ENCODE data around the gene SART3. TPM values are rescaled to one million over a fixed set of nuclear protein-coding genes. Genes with fewer than 3 reads are reported as not detected.

The SART3 gene
- total and polyA plus RNA-seq, 9 donors = 27.9 to 55.3 (median 46.8) TPM

DNA sequence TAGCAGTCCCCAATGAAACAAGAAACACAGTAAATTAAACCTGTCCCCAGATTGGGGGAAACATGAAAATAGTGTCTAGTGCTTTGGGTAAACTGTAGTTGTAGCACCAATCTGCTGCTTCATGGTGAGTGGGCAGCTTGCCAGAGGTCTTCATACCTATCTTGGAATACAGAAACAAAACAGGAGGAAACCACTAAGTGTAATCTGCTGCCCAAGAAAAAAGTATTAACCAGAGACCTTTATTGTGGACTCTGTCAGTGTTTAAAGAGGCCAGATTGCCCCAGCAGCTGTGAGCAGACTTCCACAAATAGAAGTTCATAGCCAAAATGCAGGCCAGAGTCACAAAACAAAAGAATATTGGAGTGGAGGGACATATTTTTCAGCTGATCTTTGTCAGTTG is 3.8 kb upstream of the SART3 start:
- Histone ChIP-seq H3K4me1 (ENCODE audit: insufficient read depth) (peaks cover 2% of the 10 kb centered on the region), H3K27ac (no peak overlapping the region), H3K27me3 (no peaks in the 10 kb centered on the region), H3K36me3 (no peaks in the 10 kb centered on the region), H3K9me3 (no peaks in the 10 kb centered on the region), H3K4me3 (no peak overlapping the region)
- no peak for TF ChIP-seq POLR2A (IDR thresholded peaks at IDR 0.05)
- TF ChIP-seq, protein P1, sequence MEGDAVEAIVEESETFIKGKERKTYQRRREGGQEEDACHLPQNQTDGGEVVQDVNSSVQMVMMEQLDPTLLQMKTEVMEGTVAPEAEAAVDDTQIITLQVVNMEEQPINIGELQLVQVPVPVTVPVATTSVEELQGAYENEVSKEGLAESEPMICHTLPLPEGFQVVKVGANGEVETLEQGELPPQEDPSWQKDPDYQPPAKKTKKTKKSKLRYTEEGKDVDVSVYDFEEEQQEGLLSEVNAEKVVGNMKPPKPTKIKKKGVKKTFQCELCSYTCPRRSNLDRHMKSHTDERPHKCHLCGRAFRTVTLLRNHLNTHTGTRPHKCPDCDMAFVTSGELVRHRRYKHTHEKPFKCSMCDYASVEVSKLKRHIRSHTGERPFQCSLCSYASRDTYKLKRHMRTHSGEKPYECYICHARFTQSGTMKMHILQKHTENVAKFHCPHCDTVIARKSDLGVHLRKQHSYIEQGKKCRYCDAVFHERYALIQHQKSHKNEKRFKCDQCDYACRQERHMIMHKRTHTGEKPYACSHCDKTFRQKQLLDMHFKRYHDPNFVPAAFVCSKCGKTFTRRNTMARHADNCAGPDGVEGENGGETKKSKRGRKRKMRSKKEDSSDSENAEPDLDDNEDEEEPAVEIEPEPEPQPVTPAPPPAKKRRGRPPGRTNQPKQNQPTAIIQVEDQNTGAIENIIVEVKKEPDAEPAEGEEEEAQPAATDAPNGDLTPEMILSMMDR (IDR thresholded peaks at IDR 0.05) = no peak
- TF ChIP-seq EP300 (IDR thresholded peaks at IDR 0.05) = no peak
- DNase-seq = no peak
- intact Hi-C loops (cut with DNase I) = loop anchor here (2.0 to 10.0 kb wide), 8 partner anchors 52 to 533 kb away; partner anchors contain the start of genes UNG (in 2 of the 4) and ALKBH2 (in 1 of the 4)

DNA sequence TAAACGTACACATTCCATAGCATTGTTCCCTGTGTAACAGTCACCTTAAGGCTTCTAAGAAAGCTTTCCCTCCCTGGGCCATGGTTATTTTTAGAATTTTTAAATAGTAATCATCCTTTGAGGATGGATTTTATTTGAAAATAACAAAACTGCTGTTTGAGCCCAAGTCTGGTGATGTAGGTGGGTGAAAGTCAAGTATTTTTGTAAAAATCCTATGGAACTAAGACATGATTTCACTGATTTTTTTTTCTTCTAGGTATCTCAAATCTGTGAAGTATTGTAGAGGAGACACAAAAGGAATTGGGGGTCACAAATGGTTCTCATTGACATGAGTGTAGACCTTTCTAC is 2.8 kb upstream of the SART3 start:
- Histone ChIP-seq H3K27me3 (no peaks in the 10 kb centered on the region), H3K9me3 (no peaks in the 10 kb centered on the region), H3K4me1 (ENCODE audit: insufficient read depth) (peaks cover 6% of the 10 kb centered on the region), H3K36me3 (no peaks in the 10 kb centered on the region), H3K4me3 (peak overlapping the region; percentile 96), H3K27ac (peak overlapping the region in 1 of 2 donors; percentile 10)
- no peak for TF ChIP-seq EP300 (IDR thresholded peaks at IDR 0.05)
- no peak for DNase-seq
- 5 to 8% (median 6%) methylated on average over 1 of the region's 1 CpG for WGBS, 3 donors
- intact Hi-C loops (cut with DNase I) = loop anchor here (2.0 to 10.0 kb wide), 9 partner anchors 53 to 534 kb away; partner anchors contain the start of genes UNG (in 2 of the 4) and ALKBH2 (in 1 of the 4)

DNA sequence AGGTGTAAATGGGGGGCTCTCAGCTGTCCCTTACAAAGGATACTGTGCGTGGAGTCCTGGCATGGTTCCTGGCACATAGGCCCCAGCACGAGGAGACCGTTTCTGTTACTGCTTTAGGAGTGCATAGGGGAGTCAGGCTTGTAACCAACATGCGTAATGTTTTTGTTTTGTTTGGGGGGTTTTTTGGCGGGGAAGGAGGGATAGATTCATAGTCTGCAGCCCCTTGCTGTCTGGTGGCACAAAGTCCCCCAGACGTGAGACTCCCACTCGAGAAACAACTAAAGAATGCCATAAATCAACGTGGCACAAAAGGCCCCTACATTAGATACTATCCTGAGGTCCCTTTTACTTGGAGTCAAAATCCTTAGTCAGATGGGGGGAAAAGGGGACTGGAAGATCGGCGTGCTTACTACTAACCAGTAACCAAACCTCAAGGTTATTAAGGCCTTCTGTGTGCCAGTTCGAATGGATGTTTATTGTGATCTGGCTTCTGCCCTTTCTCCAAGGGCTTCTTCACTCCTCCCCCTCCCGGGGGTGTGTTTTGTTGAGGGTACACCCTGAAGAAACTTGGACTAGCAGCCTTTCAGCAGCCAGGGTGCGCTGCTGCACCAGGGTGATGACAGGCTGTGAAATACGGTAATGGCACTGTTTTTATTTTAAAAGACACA is 2.3 kb upstream of the SART3 start:
- Histone ChIP-seq H3K4me1 (ENCODE audit: insufficient read depth) (peaks cover 9% of the 10 kb centered on the region), H3K27me3 (no peaks in the 10 kb centered on the region), H3K9me3 (no peaks in the 10 kb centered on the region), H3K4me3 (peak overlapping the region; percentile 96), H3K27ac (peak overlapping the region; percentile 76 to 88), H3K36me3 (no peaks in the 10 kb centered on the region)
- TF ChIP-seq POLR2A (IDR thresholded peaks at IDR 0.05) (peak; percentile 14), EP300 (IDR thresholded peaks at IDR 0.05) (no peak)
- TF ChIP-seq, protein P1 (IDR thresholded peaks at IDR 0.05) = peak; percentile 69 to 89 (median 79)
- DNase-seq = peak; percentile 76 to 86 (median 81)
- intact Hi-C loops (cut with DNase I) = loop anchor here in 3 of 4 donors (2.0 to 10.0 kb wide), 7 partner anchors 54 to 534 kb away; partner anchors contain the start of genes UNG (in 2 of the 3) and ALKBH2 (in 1 of the 3)
- 0 to 1% (median 1%) methylated on average over 14 of the region's 14 CpGs for WGBS, 3 donors

DNA sequence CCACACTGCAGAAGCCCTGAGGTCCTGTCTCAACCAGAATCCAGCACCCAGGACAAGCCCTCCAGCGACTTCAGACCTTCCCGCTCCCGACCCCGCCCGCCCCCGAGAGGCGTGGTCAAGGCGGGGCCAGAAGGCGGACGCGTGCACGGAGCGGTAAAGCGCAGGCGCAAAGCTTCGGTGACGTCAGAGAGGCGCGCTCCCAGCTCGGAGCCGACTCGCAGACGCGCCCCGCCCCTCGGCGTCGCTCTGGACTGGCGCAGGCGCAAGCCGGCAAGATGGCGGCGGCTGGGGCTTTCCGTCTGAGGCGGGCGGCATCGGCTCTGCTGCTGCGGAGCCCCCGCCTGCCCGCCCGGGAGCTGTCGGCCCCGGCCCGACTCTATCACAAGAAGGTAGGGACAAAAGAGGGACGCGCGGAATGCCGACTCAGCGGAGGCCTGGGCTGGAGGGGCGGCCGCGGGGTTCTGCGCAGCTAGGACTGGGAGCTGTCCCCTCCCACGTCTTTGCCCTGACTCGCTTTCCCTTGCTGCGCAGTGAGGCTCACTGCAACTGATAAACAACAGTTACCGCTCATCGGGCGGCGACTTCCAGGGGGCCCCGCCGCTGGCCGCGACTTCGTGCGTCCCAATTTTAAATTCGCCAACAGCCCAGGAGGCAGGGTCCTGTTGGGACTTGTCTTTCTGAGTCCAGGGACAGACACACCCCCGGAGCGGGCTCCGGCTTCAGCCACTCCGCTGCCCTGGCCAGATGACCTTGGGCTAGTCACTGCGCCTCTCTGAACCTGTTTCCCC is 1.6 kb upstream of the SART3 start, which contains the start of gene ISCU:
Gene ISCU (plus strand): TSS at position 249 of the 788 bp plus-strand sequence. CDS start 27 bp downstream, at position 276.
- intact Hi-C loops (cut with DNase I) = loop anchor here in 3 of 4 donors (2.0 to 10.0 kb wide), 7 partner anchors 55 to 535 kb away; partner anchors contain the start of genes UNG (in 2 of the 3) and ALKBH2 (in 1 of the 3)
- Histone ChIP-seq H3K27me3 (no peaks in the 10 kb centered on the region), H3K4me1 (ENCODE audit: insufficient read depth) (peaks cover 12% of the 10 kb centered on the region), H3K36me3 (no peaks in the 10 kb centered on the region), H3K27ac (peak within 1 kb of the TSS; percentile 78 to 88), H3K9me3 (no peaks in the 10 kb centered on the region), H3K4me3 (peak within 1 kb of the TSS; percentile 96)
- TF ChIP-seq, protein P1 (IDR thresholded peaks at IDR 0.05) = no peak
- peak; percentile 92 for TF ChIP-seq POLR2A (IDR thresholded peaks at IDR 0.05)
- DNase-seq = peak; percentile 98 to 100 (median 99)
- WGBS, 3 donors = 0% methylated on average over 65 to 72 of the region's 72 CpGs
